ENCODE measurements around the gene CLDN2.

CLDN2 gene

GRCh38 chrX:106952538-106952937, 32.3 kb downstream of the CLDN2 start:
- Histone ChIP-seq H3K9me3 (no peaks in the 10 kb centered on the region), H3K27ac (no peak overlapping the region), H3K4me3 (ENCODE audit: low read depth in 1 of 2, low read length in 1 of 2) (no peak overlapping the region), H3K27me3 (no peaks in the 10 kb centered on the region), H3K36me3 (no peaks in the 10 kb centered on the region), H3K4me1 (ENCODE audit: control insufficient read depth in 1 of 2, insufficient read depth in 1 of 2, low read depth in 1 of 2, low read length in 1 of 2) (no peaks in the 10 kb centered on the region)
- no peak for TF ChIP-seq CTCF (IDR thresholded peaks at IDR 0.05)

- Histone ChIP-seq H3K36me3 (no peaks in the 10 kb centered on the region), H3K4me3 (ENCODE audit: low read depth in 1 of 2, low read length in 1 of 2) (no peak overlapping the region), H3K27me3 (no peaks in the 10 kb centered on the region), H3K9me3 (no peaks in the 10 kb centered on the region), H3K4me1 (ENCODE audit: control insufficient read depth in 1 of 2, insufficient read depth in 1 of 2, low read depth in 1 of 2, low read length in 1 of 2) (no peaks in the 10 kb centered on the region), H3K27ac (no peak overlapping the region)
- TF ChIP-seq CTCF (IDR thresholded peaks at IDR 0.05) = no peak
Measured at GRCh38 chrX:106952988-106953387, 32.8 kb downstream of the CLDN2 start.

GRCh38 chrX:106954041-106954440, 33.8 kb downstream of the CLDN2 start:
- Histone ChIP-seq H3K4me3 (ENCODE audit: low read depth in 1 of 2, low read length in 1 of 2) (no peak overlapping the region), H3K27ac (no peak overlapping the region), H3K9me3 (no peaks in the 10 kb centered on the region), H3K27me3 (no peaks in the 10 kb centered on the region), H3K36me3 (no peaks in the 10 kb centered on the region), H3K4me1 (ENCODE audit: control insufficient read depth in 1 of 2, insufficient read depth in 1 of 2, low read depth in 1 of 2, low read length in 1 of 2) (no peaks in the 10 kb centered on the region)
- TF ChIP-seq CTCF (IDR thresholded peaks at IDR 0.05) = no peak

GRCh38 chrX:106955004-106955772, 35.0 kb downstream of the CLDN2 start:
- Histone ChIP-seq H3K9me3 (no peaks in the 10 kb centered on the region), H3K4me1 (ENCODE audit: control insufficient read depth in 1 of 2, insufficient read depth in 1 of 2, low read depth in 1 of 2, low read length in 1 of 2) (no peaks in the 10 kb centered on the region), H3K36me3 (no peaks in the 10 kb centered on the region), H3K27ac (no peak overlapping the region), H3K27me3 (no peaks in the 10 kb centered on the region), H3K4me3 (ENCODE audit: low read depth in 1 of 2, low read length in 1 of 2) (no peak overlapping the region)
- no peak for TF ChIP-seq CTCF (IDR thresholded peaks at IDR 0.05)

- H3K36me3 ChIP-seq = no peaks in the 10 kb centered on the region
- TF ChIP-seq CTCF (IDR thresholded peaks at IDR 0.05) = no peak
- no peaks in the 10 kb centered on the region for H3K27me3 ChIP-seq
Measured at GRCh38 chrX:106957856-106958255, 37.7 kb downstream of the CLDN2 start.

More at GRCh38 chrX:106957856-106958255, 37.7 kb downstream of the CLDN2 start:
- Histone ChIP-seq H3K9me3 (no peaks in the 10 kb centered on the region), H3K4me3 (ENCODE audit: low read depth in 1 of 2, low read length in 1 of 2) (no peak overlapping the region), H3K4me1 (ENCODE audit: control insufficient read depth in 1 of 2, insufficient read depth in 1 of 2, low read depth in 1 of 2, low read length in 1 of 2) (no peaks in the 10 kb centered on the region), H3K27ac (no peak overlapping the region)

All from neutrophil (primary cell).